Effector memory CD4-positive, alpha-beta T cell (primary cell): ENCODE results near the gene ADARB2.

Experiments
- DNase-seq, 3 donors: peaks; one replicate each; pipeline ENCODE4 v3.0.0-alpha.2; 2020
- H3K27ac ChIP-seq: 2 replicates; pipeline ENCODE4 v1.7.0; 2013; ENCODE audit warnings: mild to moderate bottlenecking, low read length, moderate library complexity; ENCODE audit not compliant: insufficient read depth, poor library complexity, severe bottlenecking
- H3K27me3 ChIP-seq: replicated peaks from 2 replicates; pipeline ENCODE4 v1.7.0; 2013; ENCODE audit warnings: mild to moderate bottlenecking, low read length; ENCODE audit not compliant: insufficient read depth, control insufficient read depth, poor library complexity, severe bottlenecking
- H3K36me3 ChIP-seq: 2 replicates; pipeline ENCODE4 v1.7.0; 2013; ENCODE audit warnings: mild to moderate bottlenecking, low read length, moderate library complexity; ENCODE audit not compliant: control insufficient read depth, insufficient read depth
- H3K4me1 ChIP-seq: 2 replicates; pipeline ENCODE4 v1.7.0; 2013; ENCODE audit warnings: low read length, mild to moderate bottlenecking; ENCODE audit not compliant: control insufficient read depth, insufficient read depth, poor library complexity, severe bottlenecking
- H3K4me3 ChIP-seq: 2 replicates; pipeline ENCODE4 v1.7.0; 2013; ENCODE audit warnings: low read length, low read depth, mild to moderate bottlenecking; ENCODE audit not compliant: insufficient read depth, poor library complexity, severe bottlenecking
- H3K9me3 ChIP-seq: 2 replicates; pipeline ENCODE4 v1.7.0; 2013; ENCODE audit warnings: mild to moderate bottlenecking, low read length, moderate library complexity; ENCODE audit not compliant: control insufficient read depth

ADARB2 gene

DNA sequence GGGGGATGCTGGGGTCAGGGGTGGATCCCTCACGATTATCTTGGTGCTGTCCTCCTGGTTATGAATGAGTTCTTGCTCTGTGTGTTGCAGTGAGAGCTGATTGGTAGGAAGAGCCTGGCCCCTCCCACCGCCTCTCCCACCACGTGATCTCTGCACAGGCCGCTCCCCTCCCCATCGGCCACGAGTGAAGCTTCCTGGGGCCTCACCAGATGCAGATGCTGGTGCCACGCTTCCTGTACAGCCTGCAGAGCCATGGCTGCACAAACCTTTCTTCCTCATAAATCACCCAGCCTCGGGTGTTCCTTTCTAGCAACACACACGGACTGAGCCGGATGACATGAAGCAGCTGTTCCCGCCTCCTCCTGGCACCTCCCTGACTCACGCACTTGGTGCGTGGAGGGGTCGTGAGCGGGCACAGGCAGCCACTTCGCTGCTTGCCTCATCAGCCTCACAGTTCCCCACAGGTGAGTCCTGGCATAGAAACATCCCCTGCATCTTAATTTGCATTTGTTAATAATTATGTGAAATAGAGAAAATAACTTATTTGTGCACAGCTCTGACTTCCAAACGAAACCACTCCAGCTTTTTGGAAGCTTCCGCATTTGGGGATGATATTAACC is 210.8 kb downstream of the ADARB2 start:
- DNase-seq = no peak
- Histone ChIP-seq H3K4me3 (no peak overlapping the region), H3K4me1 (no peaks in the 10 kb centered on the region), H3K27ac (no peak overlapping the region), H3K9me3 (no peaks in the 10 kb centered on the region), H3K36me3 (no peaks in the 10 kb centered on the region), H3K27me3 (no peaks in the 10 kb centered on the region)

DNA sequence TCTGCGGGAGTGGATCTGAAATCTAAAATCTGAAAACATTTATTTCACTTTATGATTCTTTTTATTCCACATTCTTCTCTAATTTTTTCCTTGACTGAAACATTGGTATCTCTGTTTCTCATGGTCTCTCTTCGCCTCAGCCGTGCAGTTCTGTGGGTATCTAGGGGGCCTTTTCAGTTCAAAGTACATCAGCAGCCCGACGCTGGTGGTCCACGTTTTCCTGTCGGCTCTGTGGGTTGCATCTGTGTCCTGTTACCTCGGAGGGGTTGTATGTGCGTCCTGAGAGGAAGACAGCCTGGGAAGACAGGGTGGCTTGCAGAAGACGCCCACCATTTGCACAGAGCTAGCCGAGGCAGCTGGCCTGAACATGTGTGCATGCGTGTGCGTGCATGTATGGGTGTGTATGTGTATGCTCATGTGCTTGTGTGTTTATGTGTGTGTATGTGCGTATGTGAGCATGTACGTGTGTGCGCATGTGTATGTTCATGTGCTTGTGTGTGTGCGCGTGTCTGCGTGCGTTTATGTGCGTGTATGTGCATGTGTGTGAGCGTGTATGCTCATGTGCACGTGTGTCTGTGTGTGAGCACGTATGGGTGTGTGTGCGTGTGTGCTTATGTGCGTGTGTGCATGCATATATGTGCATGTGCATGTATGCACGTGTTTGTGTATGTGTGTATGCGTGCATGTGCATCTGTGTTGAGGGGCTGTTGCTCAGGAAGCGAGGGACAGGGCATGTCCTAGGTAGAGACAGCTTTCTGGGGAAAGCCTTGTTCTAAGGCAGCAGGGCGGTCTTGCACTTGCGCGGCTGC is 211.8 kb downstream of the ADARB2 start:
- Histone ChIP-seq H3K36me3 (no peaks in the 10 kb centered on the region), H3K4me3 (no peak overlapping the region), H3K27ac (no peak overlapping the region), H3K27me3 (no peaks in the 10 kb centered on the region), H3K4me1 (no peaks in the 10 kb centered on the region), H3K9me3 (no peaks in the 10 kb centered on the region)
- no peak for DNase-seq

- H3K36me3 ChIP-seq = no peaks in the 10 kb centered on the region
- no peak overlapping the region for H3K4me3 ChIP-seq
- H3K27me3 ChIP-seq = no peaks in the 10 kb centered on the region
- DNase-seq = no peak
- no peak overlapping the region for H3K27ac ChIP-seq
- no peaks in the 10 kb centered on the region for H3K4me1 ChIP-seq
- H3K9me3 ChIP-seq = no peaks in the 10 kb centered on the region
Observed at GRCh38 chr10:1524540-1524939, 212.8 kb downstream of the ADARB2 start.

- Histone ChIP-seq H3K27ac (no peak overlapping the region), H3K4me3 (no peak overlapping the region), H3K4me1 (no peaks in the 10 kb centered on the region), H3K27me3 (no peaks in the 10 kb centered on the region), H3K36me3 (no peaks in the 10 kb centered on the region), H3K9me3 (no peaks in the 10 kb centered on the region)
- DNase-seq = no peak
Observed at GRCh38 chr10:1523221-1523620, 214.1 kb downstream of the ADARB2 start.

DNA sequence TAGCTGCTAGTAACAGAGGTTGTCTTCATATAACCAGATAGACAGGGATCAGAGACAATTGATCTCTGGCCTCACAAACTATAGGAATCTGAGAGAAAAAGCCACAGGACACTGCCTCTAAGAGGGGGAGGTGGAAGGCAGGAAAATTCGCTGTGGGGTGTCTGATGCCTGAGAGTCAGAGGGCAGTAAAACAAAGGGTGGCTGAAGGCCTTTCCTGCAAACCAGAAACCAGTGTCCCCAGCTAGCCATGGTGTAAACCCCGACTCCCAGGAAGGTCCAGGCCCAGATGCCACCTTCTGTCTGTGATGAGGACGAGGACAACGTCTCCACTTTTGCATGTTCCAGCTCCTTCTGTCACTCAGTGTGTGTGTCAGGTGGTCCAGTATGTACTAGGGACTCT is 215.1 kb downstream of the ADARB2 start:
- no peaks in the 10 kb centered on the region for H3K36me3 ChIP-seq
- no peak for DNase-seq
- H3K4me1 ChIP-seq = no peaks in the 10 kb centered on the region
- no peak overlapping the region for H3K4me3 ChIP-seq
- H3K27me3 ChIP-seq = no peaks in the 10 kb centered on the region
- no peaks in the 10 kb centered on the region for H3K9me3 ChIP-seq
- no peak overlapping the region for H3K27ac ChIP-seq

DNA sequence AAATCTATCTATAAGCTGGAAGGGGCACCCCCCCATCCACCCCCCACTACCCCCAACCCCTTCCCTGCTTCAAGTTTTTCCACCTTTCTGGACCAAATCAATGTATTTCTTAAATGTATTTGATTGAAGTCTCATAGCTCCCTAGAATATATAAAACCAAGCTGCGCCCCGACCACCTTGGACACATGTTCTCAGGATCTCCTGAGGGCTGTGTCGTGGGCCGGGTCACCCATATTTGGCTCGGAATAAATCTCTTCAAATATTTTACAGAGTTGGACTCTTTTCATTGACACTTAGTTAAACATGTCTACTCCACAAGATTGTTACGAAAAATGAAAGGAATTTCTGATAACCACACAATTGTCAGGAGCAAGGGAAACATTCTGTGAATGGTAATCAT is 215.6 kb downstream of the ADARB2 start:
- H3K4me3 ChIP-seq = no peak overlapping the region
- no peak for DNase-seq
- no peak overlapping the region for H3K27ac ChIP-seq
- no peaks in the 10 kb centered on the region for H3K4me1 ChIP-seq
- H3K9me3 ChIP-seq = no peaks in the 10 kb centered on the region
- H3K36me3 ChIP-seq = no peaks in the 10 kb centered on the region
- no peaks in the 10 kb centered on the region for H3K27me3 ChIP-seq

DNA sequence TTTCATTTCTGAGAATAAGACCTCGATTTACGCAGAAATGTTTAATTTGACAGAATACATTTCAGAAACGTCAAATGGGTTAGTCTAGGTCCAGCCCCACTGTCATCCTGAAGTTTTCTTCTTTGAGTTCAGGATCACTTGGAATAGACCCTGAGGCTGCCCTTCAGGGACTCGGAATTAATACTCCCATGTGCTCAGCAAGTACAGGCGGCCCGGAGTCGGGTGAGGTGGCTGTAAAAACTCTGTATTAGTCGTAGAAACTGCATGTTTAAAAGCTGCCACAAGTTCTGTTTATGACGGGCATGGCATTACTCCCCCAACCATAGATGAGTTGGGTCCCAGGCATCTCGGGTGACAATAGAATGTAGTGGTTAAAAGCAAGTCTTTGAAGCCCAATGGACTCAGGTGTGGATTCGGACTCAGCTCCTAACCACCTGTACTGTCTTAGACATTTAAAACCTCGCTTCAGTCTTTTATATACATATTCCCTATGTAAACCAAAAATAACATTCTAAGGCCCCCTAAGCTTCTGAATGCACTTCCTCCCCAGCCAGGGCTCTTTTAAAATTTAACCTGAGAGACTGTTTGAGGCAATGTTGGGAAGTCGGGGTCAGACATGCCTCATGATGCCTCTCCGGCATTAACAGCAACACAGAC is 216.3 kb downstream of the ADARB2 start:
- no peak for DNase-seq
- H3K4me1 ChIP-seq = no peaks in the 10 kb centered on the region
- H3K9me3 ChIP-seq = no peaks in the 10 kb centered on the region
- H3K36me3 ChIP-seq = no peaks in the 10 kb centered on the region
- no peak overlapping the region for H3K4me3 ChIP-seq
- H3K27me3 ChIP-seq = no peaks in the 10 kb centered on the region
- no peak overlapping the region for H3K27ac ChIP-seq

- H3K4me1 ChIP-seq = no peaks in the 10 kb centered on the region
- H3K27me3 ChIP-seq = no peaks in the 10 kb centered on the region
- H3K4me3 ChIP-seq = no peak overlapping the region
- no peak for DNase-seq
- H3K36me3 ChIP-seq = no peaks in the 10 kb centered on the region
- no peaks in the 10 kb centered on the region for H3K9me3 ChIP-seq
- H3K27ac ChIP-seq = no peak overlapping the region
Observed at GRCh38 chr10:1519391-1519790, 217.9 kb downstream of the ADARB2 start.

GRCh38 chr10:1517684-1518083 is 219.6 kb downstream of the ADARB2 start:
- Histone ChIP-seq H3K36me3 (no peaks in the 10 kb centered on the region), H3K4me3 (no peak overlapping the region), H3K27me3 (no peaks in the 10 kb centered on the region), H3K9me3 (no peaks in the 10 kb centered on the region), H3K4me1 (no peaks in the 10 kb centered on the region), H3K27ac (no peak overlapping the region)
- no peak for DNase-seq

GRCh38 chr10:1516492-1517165 is 220.7 kb downstream of the ADARB2 start:
- no peak for DNase-seq
- Histone ChIP-seq H3K27ac (no peak overlapping the region), H3K9me3 (no peaks in the 10 kb centered on the region), H3K4me1 (no peaks in the 10 kb centered on the region), H3K4me3 (no peak overlapping the region), H3K27me3 (no peaks in the 10 kb centered on the region), H3K36me3 (no peaks in the 10 kb centered on the region)
